ENCODE measurements around the gene LSS. TPM values are rescaled to one million over a fixed set of nuclear protein-coding genes. Genes with fewer than 3 reads are reported as not detected.

LSS gene
- total and polyA plus RNA-seq, 9 donors = 27.0 to 47.4 (median 35.8) TPM

DNA sequence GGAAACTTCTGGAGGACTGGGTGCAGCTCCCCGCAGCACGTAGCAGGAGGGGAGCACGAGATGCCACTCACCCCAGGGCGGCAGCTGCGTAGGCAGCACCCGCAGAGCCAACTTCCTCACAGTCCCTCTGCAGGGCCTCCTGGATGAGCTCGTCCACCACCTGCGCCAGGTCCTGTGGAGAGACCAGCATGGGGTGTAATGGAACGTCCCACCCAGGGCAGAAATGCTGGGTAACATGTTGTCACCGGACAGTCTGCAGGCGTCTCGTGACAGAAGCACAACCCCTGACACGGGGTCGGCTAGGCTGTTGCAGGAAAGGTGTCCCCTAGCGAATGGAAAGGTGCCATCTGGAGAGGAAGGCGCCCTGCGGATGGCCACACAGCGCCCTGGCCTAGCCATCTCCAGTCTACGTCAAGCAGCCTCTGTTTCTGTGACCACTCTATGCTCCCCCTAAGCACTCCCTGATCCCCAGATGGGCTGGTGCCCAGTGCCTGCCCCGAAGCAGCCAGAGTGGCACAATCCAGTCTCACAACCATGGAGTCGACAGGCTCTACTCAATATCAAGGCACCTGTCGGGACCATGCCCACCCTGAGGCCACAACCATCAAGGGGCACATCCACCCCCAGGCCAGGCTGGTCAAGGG is 35.6 kb upstream of the LSS start:
- H3K4me1 ChIP-seq (ENCODE audit: control insufficient read depth, insufficient read depth, low read length) = no peaks in the 10 kb centered on the region
- peaks cover 79% of the 10 kb centered on the region for H3K36me3 ChIP-seq (ENCODE audit: control insufficient read depth, insufficient read depth, low read length)
- H3K4me3 ChIP-seq (ENCODE audit: low read length) = no peak overlapping the region
- no peak overlapping the region for H3K27ac ChIP-seq (ENCODE audit: low read length)
- no peak for DNase-seq
- H3K9me3 ChIP-seq (replicated peaks; ENCODE audit: control insufficient read depth, low read depth, low read length) = no peaks in the 10 kb centered on the region
- 88% methylated on average over 22 of the region's 22 CpGs for WGBS (ENCODE audit: insufficient coverage)
- no peaks in the 10 kb centered on the region for H3K27me3 ChIP-seq (ENCODE audit: control insufficient read depth, insufficient read depth, low read length)

DNA sequence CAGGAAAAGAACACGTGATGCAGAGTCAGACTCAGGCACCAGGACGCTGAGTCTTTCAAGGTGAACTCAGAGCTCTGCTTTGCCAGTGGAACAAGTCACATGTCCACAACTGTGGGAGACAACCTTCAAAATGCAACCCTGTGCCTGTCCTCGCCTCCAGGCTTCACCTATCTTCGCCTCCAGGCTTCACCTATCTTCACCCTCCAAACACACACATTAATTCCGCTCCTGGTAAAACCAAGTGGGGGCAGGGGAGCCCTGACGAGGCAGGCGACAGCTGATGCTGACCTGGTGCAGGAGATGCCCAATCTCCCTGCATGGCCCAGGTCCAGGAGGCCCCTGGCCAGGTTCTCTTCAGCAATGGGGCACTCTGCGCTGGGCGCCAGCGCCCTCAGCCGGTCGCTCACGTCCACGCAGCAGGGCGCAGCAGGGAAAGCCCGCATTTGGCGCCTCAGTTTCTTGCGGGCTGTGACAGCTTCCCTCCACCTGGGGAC is 28.0 kb upstream of the LSS start:
- H3K27ac ChIP-seq (ENCODE audit: low read length) = no peak overlapping the region

DNA sequence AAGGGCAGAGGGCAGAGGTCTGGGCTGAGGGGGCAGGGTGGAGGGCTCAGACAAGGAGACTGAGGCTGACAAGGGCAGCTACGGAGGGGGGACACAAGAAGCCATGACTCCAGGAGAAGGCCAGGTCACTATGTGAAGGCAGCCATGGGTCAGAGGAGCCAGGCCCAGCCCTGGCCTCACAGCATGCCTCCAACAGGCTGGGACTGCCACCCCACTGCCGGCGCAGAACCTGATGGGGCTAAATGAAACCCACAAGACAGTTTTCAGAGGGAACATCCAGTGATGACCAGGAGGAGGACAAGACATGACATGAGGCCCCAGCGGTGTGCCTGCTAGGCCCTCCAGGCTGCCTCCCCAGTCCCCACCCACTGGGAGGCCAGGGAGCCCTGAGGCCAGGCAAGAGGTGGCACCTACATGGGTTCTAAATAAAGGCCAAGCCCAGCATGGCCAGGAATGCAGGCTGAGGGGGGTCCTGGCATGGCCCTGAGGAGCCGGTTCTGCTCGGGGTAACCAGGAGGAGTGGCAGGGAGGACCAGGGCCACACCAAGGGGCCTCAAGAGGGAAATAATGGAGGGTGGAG is 27.3 kb upstream of the LSS start:
- H3K4me3 ChIP-seq (ENCODE audit: low read length) = no peak overlapping the region
- H3K4me1 ChIP-seq (ENCODE audit: control insufficient read depth, insufficient read depth, low read length) = no peaks in the 10 kb centered on the region
- H3K36me3 ChIP-seq (ENCODE audit: control insufficient read depth, insufficient read depth, low read length) = peaks cover 80% of the 10 kb centered on the region
- no peaks in the 10 kb centered on the region for H3K9me3 ChIP-seq (replicated peaks; ENCODE audit: control insufficient read depth, low read depth, low read length)
- H3K27me3 ChIP-seq (ENCODE audit: control insufficient read depth, insufficient read depth, low read length) = no peaks in the 10 kb centered on the region
- WGBS (ENCODE audit: insufficient coverage) = 93% methylated on average over 6 of the region's 6 CpGs
- H3K27ac ChIP-seq (ENCODE audit: low read length) = no peak overlapping the region
- no peak for DNase-seq

More for the DNA sequence above, 28.0 kb upstream of the LSS start:
- H3K36me3 ChIP-seq (ENCODE audit: control insufficient read depth, insufficient read depth, low read length) = peaks cover 87% of the 10 kb centered on the region
- H3K4me3 ChIP-seq (ENCODE audit: low read length) = no peak overlapping the region
- no peaks in the 10 kb centered on the region for H3K27me3 ChIP-seq (ENCODE audit: control insufficient read depth, insufficient read depth, low read length)
- DNase-seq = no peak
- WGBS (ENCODE audit: insufficient coverage) = 96% methylated on average over 18 of the region's 18 CpGs
- H3K4me1 ChIP-seq (ENCODE audit: control insufficient read depth, insufficient read depth, low read length) = no peaks in the 10 kb centered on the region
- no peaks in the 10 kb centered on the region for H3K9me3 ChIP-seq (replicated peaks; ENCODE audit: control insufficient read depth, low read depth, low read length)

DNA sequence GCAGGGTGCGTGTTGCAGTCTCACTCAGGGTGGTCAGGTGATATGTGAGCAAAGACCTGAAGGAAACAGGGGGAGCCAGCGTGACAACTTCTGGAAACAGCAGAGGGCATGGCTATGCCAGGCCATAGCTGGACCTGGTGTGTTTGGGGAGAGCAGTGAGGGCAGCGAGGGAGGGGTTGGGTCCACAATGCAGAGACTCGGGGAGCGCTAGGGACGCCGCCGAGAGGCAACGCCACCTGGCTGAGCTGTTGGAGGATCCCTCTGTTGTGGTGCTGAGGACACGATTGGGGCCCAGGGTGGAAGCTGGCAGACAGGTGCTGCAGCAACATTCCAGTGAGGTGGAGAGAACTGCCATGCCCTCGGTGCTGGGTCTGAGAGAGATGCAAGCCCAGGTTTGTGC is 26.6 kb upstream of the LSS start:
- Histone ChIP-seq H3K4me3 (ENCODE audit: low read length) (no peak overlapping the region), H3K9me3 (replicated peaks; ENCODE audit: control insufficient read depth, low read depth, low read length) (no peaks in the 10 kb centered on the region), H3K27ac (ENCODE audit: low read length) (no peak overlapping the region), H3K27me3 (ENCODE audit: control insufficient read depth, insufficient read depth, low read length) (no peaks in the 10 kb centered on the region), H3K4me1 (ENCODE audit: control insufficient read depth, insufficient read depth, low read length) (no peaks in the 10 kb centered on the region), H3K36me3 (ENCODE audit: control insufficient read depth, insufficient read depth, low read length) (peaks cover 80% of the 10 kb centered on the region)
- DNase-seq = no peak
- 87% methylated on average over 11 of the region's 11 CpGs for WGBS (ENCODE audit: insufficient coverage)

DNA sequence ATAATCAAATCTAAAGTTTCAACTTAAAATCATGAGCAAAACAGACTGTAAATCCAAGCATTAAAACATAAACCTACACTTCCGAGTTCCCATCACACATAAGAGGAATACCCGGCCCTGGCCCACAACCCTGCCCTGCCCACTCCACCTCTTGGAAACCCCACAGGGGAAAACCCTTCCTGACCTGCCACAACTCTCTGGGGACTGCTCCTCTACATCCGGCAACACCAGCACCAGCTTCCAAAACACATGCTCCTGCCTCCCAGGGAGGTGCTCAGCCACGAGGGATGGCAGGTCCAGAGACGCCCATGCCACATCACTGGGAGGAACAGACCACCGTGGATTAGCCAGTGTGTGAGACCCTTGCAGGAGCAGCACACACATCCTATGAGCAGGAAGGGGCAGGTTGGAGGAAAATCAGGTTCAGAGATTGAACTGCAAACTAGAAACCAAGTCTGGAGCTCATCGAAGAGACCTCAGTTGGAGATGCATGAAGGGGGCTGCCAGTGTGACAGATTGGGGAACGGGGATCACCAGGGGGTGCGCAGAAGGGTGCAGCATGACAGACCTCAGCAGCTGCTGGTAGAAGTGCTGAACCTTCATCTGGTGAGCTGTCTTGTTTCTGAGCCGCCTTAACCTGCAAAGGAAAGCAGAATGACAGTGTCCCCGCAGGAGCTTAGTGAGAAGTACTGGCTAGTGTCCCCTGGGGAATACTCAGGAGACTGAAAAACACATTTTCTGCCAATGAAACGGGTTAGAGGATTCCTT is 25.8 kb upstream of the LSS start:
- Histone ChIP-seq H3K36me3 (ENCODE audit: control insufficient read depth, insufficient read depth, low read length) (peaks cover 82% of the 10 kb centered on the region), H3K9me3 (replicated peaks; ENCODE audit: control insufficient read depth, low read depth, low read length) (no peaks in the 10 kb centered on the region), H3K27ac (ENCODE audit: low read length) (no peak overlapping the region), H3K27me3 (ENCODE audit: control insufficient read depth, insufficient read depth, low read length) (no peaks in the 10 kb centered on the region), H3K4me3 (ENCODE audit: low read length) (no peak overlapping the region), H3K4me1 (ENCODE audit: control insufficient read depth, insufficient read depth, low read length) (no peaks in the 10 kb centered on the region)
- WGBS (ENCODE audit: insufficient coverage) = 82% methylated on average over 10 of the region's 12 CpGs
- DNase-seq = no peak

DNA sequence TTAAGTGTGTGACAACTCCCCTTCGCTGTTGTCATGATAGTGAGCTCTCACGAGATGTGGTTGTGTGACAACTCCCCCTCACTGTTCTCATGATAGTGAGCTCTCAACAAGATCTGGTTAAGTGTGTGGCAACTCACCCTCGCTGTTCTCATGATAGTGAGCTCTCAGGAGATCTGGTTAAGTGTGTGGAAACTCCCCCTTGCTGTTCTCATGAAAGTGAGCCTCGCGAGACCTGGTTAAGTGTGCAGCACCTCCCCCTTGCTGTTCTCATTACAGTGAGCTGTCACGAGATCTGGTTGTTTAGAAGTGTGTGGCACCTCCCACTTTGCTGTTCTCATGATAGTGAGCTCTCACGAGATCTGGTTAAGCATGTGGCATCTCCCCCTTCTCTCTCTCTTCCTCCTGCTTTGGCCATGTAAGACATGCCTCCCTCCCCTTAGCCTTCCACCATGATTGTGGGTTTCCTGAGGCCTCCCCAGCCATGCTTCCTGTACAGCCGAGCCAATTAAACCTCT is 25.1 kb upstream of the LSS start:
- H3K27me3 ChIP-seq (ENCODE audit: control insufficient read depth, insufficient read depth, low read length) = no peaks in the 10 kb centered on the region
- WGBS (ENCODE audit: insufficient coverage) = 63% methylated on average over 3 of the region's 8 CpGs
- no peak for DNase-seq
- no peaks in the 10 kb centered on the region for H3K9me3 ChIP-seq (replicated peaks; ENCODE audit: control insufficient read depth, low read depth, low read length)
- no peak overlapping the region for H3K27ac ChIP-seq (ENCODE audit: low read length)
- H3K4me1 ChIP-seq (ENCODE audit: control insufficient read depth, insufficient read depth, low read length) = no peaks in the 10 kb centered on the region
- peaks cover 78% of the 10 kb centered on the region for H3K36me3 ChIP-seq (ENCODE audit: control insufficient read depth, insufficient read depth, low read length)
- H3K4me3 ChIP-seq (ENCODE audit: low read length) = no peak overlapping the region

DNA sequence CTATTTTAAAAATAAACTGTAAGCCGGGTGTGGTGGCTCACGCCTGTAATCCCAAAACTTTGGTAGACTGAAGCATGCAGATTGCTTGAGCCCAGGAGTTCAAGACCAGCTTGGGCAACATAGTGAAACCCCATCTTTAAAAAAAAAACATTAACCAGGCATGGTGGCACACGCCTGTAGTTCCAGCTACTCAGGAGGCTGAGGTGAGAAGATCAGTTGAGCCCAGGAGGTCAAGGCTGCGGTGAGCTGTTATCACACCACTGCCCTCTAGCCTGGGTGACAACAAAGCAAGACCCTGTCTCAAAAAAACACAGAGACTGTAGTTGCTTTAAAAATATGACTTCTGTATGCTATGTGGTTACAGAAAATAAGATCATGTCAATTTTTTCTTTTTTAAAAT is 24.3 kb upstream of the LSS start:
- DNase-seq = no peak
- H3K4me1 ChIP-seq (ENCODE audit: control insufficient read depth, insufficient read depth, low read length) = no peaks in the 10 kb centered on the region
- no peak overlapping the region for H3K27ac ChIP-seq (ENCODE audit: low read length)
- H3K4me3 ChIP-seq (ENCODE audit: low read length) = no peak overlapping the region
- WGBS (ENCODE audit: insufficient coverage) = no CpG with 5 or more reads among the region's 4 CpGs
- peaks cover 76% of the 10 kb centered on the region for H3K36me3 ChIP-seq (ENCODE audit: control insufficient read depth, insufficient read depth, low read length)
- H3K27me3 ChIP-seq (ENCODE audit: control insufficient read depth, insufficient read depth, low read length) = no peaks in the 10 kb centered on the region
- no peaks in the 10 kb centered on the region for H3K9me3 ChIP-seq (replicated peaks; ENCODE audit: control insufficient read depth, low read depth, low read length)

DNA sequence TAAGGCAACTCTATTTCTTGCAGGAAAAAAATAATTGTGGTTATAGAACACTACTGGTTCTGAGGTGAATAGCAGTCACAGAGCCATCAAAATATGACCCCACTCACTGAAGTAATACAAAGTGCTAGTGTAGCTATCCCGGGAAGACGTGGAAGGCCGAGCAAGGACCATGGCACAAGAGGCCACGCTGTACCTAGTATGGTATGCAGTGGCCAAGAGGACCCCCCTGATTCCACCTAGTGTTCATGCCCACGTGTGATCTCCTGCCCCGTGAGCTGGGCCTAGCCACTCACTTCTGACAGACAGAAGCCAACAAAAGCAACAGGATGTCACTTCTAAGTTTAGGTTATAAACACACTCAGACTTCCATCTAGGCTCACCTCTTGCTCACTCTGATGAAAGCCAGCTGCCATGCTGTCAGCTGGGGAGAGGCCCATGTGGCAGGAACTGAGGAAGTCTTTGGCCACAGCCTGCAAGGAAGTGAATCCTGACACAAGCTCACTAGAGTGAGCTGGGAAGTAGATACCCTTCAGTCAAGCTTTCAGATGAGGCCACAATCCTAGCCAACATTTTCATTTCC is 21.7 kb upstream of the LSS start:
- Histone ChIP-seq H3K27me3 (ENCODE audit: control insufficient read depth, insufficient read depth, low read length) (no peaks in the 10 kb centered on the region), H3K4me3 (ENCODE audit: low read length) (no peak overlapping the region), H3K36me3 (ENCODE audit: control insufficient read depth, insufficient read depth, low read length) (peaks cover 69% of the 10 kb centered on the region), H3K27ac (ENCODE audit: low read length) (no peak overlapping the region), H3K9me3 (replicated peaks; ENCODE audit: control insufficient read depth, low read depth, low read length) (no peaks in the 10 kb centered on the region), H3K4me1 (ENCODE audit: control insufficient read depth, insufficient read depth, low read length) (no peaks in the 10 kb centered on the region)
- WGBS (ENCODE audit: insufficient coverage) = 92% methylated on average over 2 of the region's 6 CpGs
- DNase-seq = no peak

DNA sequence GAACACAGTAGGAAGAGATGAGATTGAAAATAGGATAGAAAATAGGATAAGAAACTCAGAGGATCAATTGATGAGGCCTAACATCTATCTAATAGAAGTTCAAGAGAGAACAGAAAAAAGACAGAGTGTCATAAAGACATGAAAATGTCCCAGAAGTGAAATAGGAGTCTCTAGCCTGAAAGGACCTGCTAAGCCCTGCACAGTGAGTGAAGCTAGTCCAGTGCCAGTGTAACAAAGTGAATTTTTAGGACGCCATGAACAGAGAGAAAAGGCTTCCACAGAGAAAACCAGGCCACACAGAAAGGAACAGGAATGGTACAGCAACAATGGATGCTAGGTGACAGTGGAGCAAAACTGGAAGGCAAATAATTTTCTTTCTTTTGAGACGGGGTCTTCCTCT is 20.3 kb upstream of the LSS start:
- no peaks in the 10 kb centered on the region for H3K27me3 ChIP-seq (ENCODE audit: control insufficient read depth, insufficient read depth, low read length)
- no peak overlapping the region for H3K27ac ChIP-seq (ENCODE audit: low read length)
- DNase-seq = no peak
- no peak overlapping the region for H3K4me3 ChIP-seq (ENCODE audit: low read length)
- H3K36me3 ChIP-seq (ENCODE audit: control insufficient read depth, insufficient read depth, low read length) = peaks cover 69% of the 10 kb centered on the region
- WGBS (ENCODE audit: insufficient coverage) = 100% methylated on average over 2 of the region's 2 CpGs
- no peaks in the 10 kb centered on the region for H3K9me3 ChIP-seq (replicated peaks; ENCODE audit: control insufficient read depth, low read depth, low read length)
- H3K4me1 ChIP-seq (ENCODE audit: control insufficient read depth, insufficient read depth, low read length) = no peaks in the 10 kb centered on the region

DNA sequence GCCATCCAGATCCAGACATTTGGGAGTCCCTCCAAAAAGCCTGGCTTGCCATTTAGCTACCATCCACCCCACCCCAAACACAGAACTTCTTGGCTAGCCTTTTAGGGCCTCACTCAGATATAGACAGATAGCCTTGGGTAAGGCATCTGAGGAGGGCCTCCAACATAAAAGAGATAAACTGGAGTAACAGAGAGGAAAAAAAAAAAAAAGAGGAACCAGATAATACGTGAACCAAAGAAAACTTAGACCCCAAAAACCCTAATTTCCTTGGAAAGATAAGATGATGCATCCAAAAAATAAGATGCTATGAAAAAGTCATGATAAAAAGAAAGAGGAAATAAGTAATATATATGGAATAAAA is 19.8 kb upstream of the LSS start:
- no CpG with 5 or more reads among the region's 1 CpG for WGBS (ENCODE audit: insufficient coverage)
- Histone ChIP-seq H3K36me3 (ENCODE audit: control insufficient read depth, insufficient read depth, low read length) (peaks cover 69% of the 10 kb centered on the region), H3K4me3 (ENCODE audit: low read length) (no peak overlapping the region), H3K4me1 (ENCODE audit: control insufficient read depth, insufficient read depth, low read length) (no peaks in the 10 kb centered on the region), H3K9me3 (replicated peaks; ENCODE audit: control insufficient read depth, low read depth, low read length) (no peaks in the 10 kb centered on the region), H3K27ac (ENCODE audit: low read length) (no peak overlapping the region), H3K27me3 (ENCODE audit: control insufficient read depth, insufficient read depth, low read length) (no peaks in the 10 kb centered on the region)
- DNase-seq = no peak

Measured in muscle of leg (tissue), 11 donors.